ENCODE data around the gene CCDC6.

Gene CCDC6

GRCh38 chr10:59741583-59741982 lies 164.8 kb downstream of the CCDC6 start:
- TF ChIP-seq CTCF (IDR thresholded peaks at IDR 0.05; ENCODE audit: extremely low read depth, missing control alignments) = no peak
- no peak for DNase-seq (ENCODE audit: low spot score)

GRCh38 chr10:59741048-59741447 lies 165.3 kb downstream of the CCDC6 start:
- TF ChIP-seq CTCF (IDR thresholded peaks at IDR 0.05; ENCODE audit: extremely low read depth, missing control alignments) = no peak
- DNase-seq (ENCODE audit: low spot score) = no peak

Measured in GM20000 (cell line).